GM21825 (cell line): ENCODE results near the gene PRUNE2.

ENCODE experiments used
- ATAC-seq: cut with Tn5 transposase; IDR thresholded peaks from one replicate; pipeline ENCODE4 v1.9.1; 2021; ENCODE audit warnings: mild to moderate bottlenecking, moderate library complexity; ENCODE audit not compliant: unreplicated experiment

PRUNE2 gene

DNA sequence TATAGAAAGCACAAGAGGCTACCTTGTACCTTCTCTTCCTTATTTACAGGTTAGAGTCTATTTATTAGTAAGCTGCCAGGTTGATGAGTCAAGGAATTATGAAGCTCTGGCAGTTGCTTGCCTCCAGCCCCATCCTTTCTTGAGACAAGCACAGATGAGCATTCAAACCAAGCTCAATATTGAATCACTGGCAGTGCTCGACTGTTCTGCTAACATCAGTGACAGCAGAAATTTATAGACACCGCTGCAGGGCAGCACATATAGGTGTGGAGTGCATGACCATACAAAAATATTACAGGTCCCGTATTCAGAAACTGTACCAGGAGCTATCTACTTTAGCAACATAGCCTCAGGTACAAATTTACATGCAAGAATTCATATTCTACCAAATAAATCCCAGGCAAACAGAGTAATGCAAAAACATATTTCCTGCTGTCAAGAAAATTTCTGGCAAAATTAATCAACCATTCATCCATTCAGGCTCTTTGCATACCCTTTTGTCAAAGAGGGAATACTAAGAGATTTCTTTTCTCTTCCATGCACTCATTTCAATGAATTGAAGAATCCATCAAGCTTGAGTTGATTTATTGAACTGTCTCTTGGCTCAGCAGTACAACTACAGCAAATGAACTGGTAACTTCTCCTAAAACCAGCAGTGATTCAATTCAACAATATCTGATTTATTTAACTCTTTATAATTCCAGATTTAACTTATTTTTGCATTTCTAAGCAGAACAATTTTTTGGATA, 168.6 kb downstream of the PRUNE2 start:
- ATAC-seq, result no peak

DNA sequence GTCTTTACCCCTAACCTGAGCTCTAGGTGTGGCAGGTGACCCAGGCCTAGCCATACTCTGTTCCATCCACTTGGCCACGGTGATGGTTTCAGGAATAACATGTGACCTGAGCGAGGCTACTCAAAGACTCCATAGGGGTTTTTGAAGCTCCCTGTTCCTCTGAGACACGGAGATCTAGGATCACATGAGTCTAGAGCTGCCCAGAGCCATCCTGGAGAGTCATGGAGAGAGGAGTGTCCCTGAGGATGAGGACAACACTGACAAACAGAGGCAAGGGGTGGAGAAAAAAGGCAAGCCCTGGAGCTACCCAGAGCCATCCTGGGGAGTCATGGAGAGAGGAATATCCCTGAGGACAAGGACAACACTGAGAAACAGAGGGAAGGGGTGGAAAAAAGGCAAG, 171.2 kb downstream of the PRUNE2 start:
- no peak for ATAC-seq

DNA sequence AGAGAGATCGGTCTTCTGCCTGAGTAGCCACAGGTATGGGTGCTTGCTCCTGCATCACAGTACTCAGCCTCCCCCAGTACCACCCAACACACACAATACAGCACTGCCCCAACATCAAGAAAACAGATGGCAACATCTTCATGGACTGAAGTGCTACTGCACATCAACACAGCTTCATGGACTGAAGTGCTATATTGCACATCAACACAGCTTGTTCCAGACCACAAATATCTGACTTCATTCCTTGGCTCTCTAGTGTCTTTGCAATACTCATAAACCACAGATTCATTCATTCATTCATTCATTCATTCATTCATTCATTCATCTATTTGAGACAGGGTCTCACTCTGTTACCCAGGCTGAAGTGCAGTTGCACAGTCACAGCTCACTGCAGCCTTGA, 172.8 kb downstream of the PRUNE2 start:
- no peak for ATAC-seq

DNA sequence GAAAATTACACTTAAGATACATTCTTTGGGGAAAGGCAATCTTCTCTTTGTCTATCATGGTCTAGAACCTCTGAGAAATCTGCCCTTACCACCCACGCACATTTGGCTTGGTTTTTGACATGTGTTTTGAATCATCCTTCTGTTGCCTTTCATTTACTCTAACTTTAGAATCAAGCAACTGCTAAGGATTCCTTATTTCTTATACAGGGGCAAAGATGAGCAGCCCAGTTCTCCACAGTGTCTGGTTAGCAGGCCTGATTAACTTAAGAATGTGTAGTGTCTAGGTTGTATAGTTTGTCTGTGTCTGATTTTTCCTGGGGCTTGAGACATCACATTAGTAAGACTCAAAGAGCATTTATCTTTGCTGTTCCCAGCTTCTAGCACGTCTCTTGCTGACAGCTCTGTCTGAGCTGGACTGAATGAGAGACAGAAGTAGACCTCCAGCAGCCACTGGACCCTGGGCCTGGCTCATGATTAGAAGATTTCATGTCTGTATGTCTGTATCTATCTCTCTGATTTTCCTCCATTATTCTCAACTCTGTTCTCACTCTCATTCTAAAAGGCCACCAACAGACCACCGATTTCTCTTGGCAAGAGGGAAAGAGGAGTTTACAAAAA, 173.5 kb downstream of the PRUNE2 start:
- no peak for ATAC-seq

DNA sequence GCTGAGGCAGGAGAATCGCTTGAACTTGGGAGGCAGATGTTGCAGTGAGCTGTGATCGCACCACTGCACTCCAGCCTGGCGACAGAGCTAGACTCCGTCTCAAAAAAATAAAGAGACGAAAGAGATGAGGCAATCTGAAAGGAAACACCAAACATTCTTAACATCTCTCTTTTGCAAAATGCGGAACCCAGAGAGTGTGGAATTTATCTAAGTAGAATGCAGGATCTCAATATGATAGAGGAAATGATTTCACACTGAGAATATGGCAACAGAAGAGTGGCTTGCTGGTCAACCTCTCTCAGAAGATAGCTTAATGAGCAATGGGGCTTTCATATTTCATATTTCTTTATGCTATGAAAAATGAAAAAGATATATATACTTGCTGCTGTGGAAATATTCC, 175.1 kb downstream of the PRUNE2 start:
- ATAC-seq, result no peak

DNA sequence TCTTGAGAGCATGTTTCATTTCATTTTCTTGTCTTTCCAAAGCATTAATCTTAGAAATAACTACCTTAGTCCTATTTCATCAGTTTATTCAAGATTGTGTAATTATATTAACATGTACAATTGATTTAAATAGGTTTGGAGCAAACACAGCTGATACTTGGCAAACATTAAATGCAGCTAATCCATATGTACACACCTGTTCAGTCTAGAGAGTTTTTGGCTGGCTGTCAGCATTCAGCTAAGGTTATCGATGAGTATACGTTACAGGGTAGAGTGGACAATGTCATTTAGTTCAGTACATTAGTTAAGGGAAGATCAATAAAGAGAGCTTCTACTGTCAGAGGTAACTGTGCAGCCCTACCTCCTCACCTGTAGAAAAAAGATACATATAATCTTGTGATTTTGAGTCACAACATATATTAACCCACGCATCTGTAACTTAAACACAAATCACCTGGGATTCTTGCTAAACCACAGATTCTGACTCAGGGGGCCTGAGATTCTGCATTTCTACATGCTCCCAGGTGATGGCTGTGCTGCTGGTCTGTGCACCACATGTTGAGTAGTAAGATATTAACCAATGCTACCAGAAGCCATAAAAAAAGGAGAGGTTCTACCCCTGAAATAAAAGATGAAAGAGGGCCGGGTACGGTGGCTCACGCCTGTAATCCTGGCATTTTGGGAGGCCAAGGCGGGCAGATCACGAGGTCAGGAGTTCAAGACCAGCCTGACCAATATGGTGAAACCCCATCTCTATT, 175.8 kb downstream of the PRUNE2 start:
- ATAC-seq, result no peak

DNA sequence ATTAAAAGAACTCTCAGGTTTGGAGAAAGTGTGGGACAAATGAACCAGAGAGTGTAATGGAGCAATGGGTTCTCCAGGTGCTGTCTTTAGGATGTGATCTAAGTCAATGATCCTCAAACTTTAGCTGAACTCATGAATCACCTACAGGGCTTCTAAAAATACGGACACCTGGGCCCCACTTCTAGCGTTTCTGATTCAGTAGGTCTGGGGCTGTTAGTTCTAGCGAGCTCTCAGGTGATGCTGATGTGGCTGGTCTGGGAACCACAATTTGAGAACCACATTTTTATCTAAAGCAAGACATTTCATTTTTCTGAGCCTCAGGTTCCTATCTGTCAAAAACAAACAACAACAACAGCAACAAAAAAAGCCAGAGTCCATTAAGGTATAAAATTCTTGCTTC, 176.8 kb downstream of the PRUNE2 start:
- no peak for ATAC-seq

DNA sequence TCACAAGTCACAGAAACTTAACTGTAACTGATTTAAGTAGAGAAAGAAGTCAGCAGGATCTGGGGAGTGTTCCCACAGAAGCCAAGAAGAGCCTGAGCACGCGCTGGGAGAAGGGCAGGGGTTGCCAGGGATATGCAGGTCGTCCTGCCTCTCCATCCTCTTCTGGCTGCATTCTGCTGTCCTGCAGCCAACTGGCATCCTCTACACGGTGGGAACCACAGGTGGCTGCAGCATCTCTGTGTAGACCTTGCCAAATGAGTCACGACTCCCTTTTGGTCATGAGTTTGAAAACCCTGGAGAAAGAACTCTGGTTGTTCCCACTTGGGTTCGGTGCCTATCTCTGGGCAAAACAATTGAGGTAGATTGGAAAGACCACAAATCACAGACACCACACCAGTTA, 180.0 kb downstream of the PRUNE2 start:
- no peak for ATAC-seq

DNA sequence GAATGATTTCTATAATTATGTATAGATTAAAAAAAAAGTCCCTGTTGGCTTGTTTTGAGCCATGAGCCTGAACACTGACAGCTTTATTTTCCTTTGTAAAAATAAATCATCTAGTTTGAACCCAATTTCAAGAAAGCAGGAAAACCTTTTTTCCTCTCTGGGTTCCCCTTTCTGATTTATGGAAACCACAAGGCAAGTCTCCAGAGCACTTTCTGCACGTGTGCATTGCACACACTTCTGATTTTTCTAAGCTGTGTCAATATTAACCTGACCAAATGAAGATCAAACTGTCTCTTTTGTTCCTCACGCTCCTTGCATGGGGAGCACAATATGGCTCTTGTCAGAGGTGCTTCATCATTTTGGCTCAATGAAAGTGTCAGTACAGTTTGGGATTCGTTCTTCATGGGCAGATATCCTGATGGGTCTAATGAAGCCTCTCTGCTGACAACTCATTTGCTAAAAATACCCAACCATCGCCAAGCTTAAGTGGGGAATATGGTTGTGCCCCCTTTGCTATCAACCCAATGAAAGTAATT, 180.8 kb downstream of the PRUNE2 start:
- ATAC-seq, result no peak

DNA sequence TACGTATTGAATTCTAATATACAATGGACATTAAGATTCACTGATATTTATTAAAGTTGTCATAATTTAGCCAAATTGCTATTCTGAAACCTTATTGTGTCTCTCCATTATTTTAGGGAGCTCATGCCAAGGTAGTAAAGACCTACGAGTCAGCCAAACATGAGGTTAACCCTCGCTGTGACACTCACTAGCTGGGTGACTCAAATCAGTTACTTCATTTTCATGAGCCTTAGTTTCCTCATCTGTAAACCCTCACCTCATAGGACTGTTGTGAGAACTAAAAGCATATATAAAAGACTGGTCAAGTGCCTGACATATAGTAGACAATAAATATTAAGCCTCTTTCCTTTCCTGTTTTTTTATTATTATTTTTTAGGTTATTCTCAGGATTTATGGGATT, 185.7 kb downstream of the PRUNE2 start:
- no peak for ATAC-seq

DNA sequence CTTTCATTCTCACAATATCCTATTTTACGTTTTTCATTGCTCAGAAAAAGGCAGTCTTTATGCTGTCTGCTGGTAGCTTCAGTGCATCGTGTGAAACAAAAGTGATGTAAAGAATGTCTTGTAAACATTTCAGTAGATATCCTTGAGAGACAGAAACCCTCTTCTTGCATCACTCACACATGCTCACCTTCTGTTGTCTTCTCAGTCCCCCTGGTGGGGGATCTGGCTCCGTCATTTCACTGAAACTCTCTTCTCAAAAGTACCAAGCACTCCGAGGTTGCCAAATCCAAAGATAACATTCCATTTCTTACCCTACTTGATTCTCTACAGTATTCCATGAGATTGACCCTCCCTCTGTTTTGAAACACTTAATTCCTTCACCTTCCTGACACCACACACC, 187.7 kb downstream of the PRUNE2 start:
- ATAC-seq, result no peak

DNA sequence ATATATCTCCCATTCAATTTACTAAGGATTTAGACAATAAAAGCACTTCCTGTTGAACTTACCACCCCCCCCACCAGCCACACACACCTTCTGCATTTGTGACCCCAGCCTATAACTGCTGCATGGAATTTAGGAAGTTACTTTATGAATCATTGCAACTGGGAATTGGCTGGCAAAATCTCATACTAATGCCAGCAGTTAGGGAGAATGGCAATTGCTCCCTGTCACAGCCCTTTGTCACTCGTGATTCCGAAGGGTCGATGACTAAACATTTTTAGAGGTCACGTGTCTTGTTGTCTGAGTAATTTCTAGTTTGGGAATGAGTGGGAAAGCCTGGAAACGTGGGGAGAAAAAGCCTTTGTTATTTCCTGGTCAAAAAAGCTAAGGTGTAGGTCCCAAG, 188.3 kb downstream of the PRUNE2 start:
- no peak for ATAC-seq

DNA sequence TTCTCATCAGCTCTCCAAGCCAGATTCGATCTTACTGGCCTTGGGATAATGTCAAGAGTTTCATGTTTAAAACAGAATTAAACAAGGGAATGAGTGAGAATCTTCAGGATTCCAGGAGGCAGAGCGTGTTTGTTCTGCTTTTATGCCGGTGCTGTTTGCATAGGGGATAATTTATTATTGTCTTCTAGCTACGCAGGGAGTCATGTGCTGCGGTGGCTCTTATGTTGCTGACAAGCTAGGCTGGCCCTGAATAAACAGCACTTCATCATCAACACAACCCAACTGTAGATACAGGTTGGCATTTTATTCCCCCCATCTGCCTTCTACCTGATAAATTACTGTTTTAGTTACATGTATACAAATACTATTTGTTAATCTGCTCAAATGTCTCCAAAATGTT, 188.7 kb downstream of the PRUNE2 start:
- no peak for ATAC-seq

DNA sequence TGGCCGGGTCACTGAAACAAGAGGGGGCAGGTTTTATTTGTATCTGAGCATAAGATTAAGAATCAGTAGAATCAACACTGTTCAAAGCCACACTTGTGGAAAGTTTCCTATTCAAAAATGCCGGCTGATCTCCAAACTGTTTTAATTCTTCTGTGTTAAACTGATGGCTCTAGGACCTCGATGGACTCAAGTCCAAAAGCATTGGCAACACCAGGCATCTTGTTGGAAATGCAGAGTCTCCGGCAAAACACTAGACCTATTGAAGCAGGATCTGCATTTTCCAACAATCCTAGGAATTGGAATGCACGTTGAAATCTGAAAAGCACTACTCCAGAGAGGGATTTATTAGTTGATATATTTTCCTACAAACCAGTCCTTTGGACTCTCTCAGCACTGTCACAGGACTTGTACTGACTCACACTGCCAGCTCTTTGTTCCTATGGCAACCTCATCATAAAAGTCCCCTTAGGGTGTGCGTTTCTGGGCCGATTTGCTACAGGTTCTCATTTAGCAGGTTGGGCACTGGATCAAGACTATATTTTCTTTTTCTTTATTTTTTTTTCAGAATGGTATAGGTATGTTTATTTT, 189.7 kb downstream of the PRUNE2 start:
- no peak for ATAC-seq

DNA sequence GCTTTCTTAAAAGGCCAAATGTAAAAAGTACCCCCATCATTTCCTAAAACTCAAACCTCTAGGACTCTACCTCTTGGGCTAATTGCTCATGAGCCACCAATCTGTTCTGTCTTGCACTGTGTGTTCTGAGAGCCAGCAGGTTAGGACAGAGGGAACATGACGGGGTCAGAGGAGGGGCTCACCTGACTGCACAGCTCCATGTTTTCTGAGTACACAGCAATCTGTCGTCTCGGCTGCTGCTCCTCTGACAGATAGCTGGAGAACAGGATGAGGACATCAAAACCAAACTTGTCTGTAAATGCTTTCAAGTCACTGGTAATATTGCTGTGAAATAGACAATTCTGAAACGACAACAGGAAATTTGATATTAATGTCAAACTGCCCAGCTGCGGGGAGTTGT, 192.5 kb downstream of the PRUNE2 start:
- ATAC-seq, result no peak

DNA sequence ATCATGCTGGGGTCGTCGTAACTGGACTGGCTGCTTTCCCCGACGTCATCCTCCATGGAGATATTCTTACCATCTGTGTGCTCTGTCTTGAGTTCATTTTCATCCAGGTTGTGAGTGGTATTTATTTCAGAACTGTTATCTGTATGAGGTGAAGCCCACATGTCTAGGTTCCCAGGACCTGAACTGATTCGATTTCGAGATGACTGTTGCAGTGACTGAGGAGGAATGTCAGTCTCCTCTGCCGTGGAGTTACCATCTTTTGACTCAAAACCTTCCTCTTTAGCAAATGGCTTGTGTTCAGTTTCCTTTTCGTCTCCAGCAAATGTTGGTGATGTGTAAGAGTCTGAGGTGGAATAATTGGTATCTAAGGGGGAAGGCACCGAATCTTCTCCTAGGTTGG, 196.9 kb downstream of the PRUNE2 start:
- no peak for ATAC-seq

DNA sequence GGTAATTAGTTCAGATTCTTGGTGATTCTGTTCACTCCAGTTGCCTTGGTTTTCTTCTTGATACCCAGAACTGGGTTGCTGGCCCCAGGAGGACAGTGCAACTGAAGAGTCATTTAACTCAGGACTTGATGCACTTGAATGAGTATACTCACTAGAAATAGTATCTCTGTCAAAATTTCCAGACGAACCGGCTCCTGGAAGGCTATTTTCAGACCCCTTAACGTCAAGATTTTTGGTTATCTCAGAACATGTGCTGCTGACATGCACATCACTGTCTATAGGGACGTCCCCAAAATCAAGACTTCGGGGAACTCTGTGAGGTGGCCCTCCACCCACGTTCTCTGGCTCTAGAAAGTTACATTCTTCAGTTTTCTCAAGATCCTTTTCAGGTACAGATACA, 198.4 kb downstream of the PRUNE2 start:
- ATAC-seq, result no peak

DNA sequence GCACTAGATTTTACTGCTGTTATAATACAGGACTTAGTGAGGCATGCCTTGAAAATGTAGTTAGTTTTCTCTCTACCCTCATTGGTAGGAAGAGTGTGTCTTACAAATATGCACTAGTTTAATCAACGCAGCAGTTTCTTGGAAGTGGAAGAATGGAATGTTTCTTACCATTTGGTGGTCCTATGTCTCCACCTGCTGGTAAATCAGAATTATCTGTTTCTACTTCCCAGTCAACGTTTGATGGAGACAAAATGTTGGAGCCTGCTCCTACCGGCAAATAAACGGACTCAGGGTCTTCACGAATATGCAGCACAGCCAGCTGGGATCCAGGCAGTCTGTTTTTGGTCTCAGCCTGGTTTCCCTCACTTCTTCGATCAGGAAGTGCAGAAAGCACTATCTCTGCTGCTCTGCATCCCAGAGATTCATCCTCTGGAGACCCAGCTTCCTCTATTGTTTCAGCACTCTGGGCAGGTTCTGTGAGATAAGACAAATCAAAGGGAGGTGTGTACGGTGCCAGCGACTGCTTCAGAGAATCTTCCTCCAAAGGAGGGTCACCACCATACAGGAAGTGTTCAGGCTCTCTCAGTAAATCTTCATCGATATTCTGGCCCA, 201.2 kb downstream of the PRUNE2 start:
- ATAC-seq, result no peak

DNA sequence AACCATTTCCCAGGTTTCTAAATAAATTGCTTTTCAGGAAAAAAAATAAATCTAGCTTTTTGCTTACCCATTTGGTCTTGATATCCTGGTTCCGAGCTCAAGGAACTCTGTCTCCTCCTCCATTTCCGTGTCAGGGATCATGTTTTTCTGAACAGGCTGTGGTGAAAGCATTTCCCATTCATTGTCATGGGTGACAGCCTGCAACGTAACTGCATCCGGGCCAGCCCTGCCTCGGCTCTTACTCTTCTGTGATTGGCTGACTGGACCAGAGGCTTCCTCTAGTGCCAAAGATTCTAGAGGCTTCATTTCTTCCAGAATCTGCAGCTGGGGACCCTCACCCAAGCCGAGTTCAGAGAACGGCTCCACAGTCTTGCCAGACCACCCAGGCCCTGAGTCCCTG, 202.6 kb downstream of the PRUNE2 start:
- ATAC-seq, result no peak

DNA sequence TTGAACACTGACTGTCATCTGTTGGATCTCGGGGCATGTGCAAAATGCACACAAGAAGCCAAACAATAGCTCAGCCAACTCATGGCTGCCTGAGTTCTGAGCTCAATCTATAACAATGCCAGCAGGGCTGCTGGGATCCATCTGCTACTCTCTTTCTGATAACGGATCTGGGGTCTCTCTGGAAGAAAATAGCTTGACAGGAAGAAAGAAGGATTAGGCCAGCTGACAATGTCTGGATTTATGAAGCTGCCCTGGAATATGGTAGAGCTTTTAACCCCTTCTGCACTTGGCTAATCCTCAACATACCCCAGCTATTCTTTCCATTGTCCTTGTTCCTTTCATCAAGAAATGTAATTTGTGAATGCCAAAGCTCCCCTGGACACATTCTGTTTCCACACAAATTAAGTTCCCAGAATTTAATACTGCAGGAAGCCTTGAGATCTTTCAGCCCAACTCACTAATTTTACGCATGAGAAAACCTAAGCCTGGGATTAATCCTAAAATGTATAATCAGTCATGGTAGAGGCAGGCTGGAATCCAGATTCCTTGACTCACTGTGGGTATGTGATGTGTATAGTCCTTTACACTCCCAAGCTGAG, 204.4 kb downstream of the PRUNE2 start:
- ATAC-seq, result no peak

DNA sequence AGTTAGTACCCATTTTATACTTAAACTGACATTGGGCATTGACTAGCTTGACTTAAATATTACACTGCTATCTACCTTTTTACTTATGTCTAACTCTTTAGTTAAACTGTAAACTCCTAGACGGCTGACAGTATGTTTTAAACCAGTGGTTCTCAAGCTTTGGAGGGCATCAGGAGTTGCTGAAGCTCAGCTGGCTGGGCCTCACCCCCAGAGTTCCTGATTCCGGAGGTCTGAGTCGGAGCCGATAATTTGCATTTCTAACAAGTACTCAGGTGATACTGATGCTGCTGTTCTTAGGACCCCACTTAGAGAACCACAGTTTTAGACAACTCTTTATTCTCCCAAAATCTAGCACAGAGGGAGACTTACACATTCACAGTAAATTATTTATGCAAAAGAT, 205.0 kb downstream of the PRUNE2 start:
- ATAC-seq, result no peak
